PFSK-1 (cell line): ENCODE data around the gene GATM.
A peak's percentile ranks its signal among the peaks of the same experiment; 100 is the strongest.

Experiments
- FOXP2 ChIP-seq: optimal IDR thresholded peaks from 2 replicates; pipeline ENCODE3; 2011; ENCODE audit warnings: borderline replicate concordance, control low read depth, inconsistent platforms; ENCODE audit not compliant: insufficient read depth; ENCODE audit errors: extremely low read length, extremely low read depth
- POLR2AphosphoS5 ChIP-seq: IDR thresholded peaks from 2 replicates; pipeline ENCODE4 v1.6.1; 2012; ENCODE audit warnings: low read depth, mild to moderate bottlenecking, control low read depth, low read length, moderate library complexity
- SIN3A ChIP-seq: IDR thresholded peaks from 2 replicates; pipeline ENCODE4 v1.6.1; 2012; ENCODE audit warnings: mild to moderate bottlenecking, low read length, moderate library complexity, borderline replicate concordance; ENCODE audit not compliant: insufficient read depth
- TAF1 ChIP-seq: IDR thresholded peaks from 2 replicates; pipeline ENCODE4 v1.6.1; 2012; ENCODE audit warnings: low read length, control low read depth, borderline replicate concordance; ENCODE audit not compliant: insufficient read depth
- TF ChIP-seq, protein P1 (sequence below), 2 experiments: IDR thresholded peaks; 2 replicates each; pipeline versions ENCODE4 v1.6.1 to v1.8.0; 2011 to 2012; ENCODE audit warnings: low read depth in 2 of 2, low read length in 2 of 2, control low read depth in 1 of 2, inconsistent platforms in 1 of 2, mild to moderate bottlenecking in 1 of 2, moderate library complexity in 1 of 2; ENCODE audit not compliant: insufficient read depth in 1 of 2

GATM gene

DNA sequence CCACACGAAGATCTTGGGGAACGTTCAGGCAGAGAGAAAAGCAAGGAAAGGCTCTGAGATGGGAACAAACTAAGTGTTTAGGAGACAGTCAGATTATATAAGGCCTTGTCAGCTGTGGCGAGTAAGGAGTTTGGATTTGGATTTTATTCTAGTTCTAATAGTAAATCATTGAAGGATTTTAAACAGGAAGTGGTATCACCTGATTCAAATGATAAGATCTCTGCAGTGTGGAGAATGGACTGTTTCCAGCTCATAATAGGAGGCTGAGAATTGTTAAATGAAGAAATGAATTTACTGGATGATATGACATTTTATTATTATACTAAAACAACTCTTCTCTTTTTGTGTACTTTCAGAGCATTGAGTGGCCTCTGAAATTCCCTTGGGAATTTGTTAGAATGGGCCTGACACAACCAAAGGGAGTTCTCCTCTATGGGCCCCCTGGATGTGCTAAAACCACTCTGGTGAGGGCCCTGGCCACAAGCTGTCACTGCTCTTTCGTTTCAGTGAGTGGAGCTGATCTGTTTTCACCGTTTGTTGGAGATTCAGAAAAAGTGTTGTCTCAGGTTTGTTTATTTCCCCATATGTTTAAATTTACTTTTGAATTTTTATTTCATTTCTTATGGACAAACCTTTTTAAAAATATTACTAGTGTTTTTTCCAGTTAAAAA, 36.0 kb upstream of the GATM start:
- TF ChIP-seq FOXP2 (no peak), TAF1 (no peak), SIN3A (no peak), POLR2AphosphoS5 (no peak)
- TF ChIP-seq, protein P1, sequence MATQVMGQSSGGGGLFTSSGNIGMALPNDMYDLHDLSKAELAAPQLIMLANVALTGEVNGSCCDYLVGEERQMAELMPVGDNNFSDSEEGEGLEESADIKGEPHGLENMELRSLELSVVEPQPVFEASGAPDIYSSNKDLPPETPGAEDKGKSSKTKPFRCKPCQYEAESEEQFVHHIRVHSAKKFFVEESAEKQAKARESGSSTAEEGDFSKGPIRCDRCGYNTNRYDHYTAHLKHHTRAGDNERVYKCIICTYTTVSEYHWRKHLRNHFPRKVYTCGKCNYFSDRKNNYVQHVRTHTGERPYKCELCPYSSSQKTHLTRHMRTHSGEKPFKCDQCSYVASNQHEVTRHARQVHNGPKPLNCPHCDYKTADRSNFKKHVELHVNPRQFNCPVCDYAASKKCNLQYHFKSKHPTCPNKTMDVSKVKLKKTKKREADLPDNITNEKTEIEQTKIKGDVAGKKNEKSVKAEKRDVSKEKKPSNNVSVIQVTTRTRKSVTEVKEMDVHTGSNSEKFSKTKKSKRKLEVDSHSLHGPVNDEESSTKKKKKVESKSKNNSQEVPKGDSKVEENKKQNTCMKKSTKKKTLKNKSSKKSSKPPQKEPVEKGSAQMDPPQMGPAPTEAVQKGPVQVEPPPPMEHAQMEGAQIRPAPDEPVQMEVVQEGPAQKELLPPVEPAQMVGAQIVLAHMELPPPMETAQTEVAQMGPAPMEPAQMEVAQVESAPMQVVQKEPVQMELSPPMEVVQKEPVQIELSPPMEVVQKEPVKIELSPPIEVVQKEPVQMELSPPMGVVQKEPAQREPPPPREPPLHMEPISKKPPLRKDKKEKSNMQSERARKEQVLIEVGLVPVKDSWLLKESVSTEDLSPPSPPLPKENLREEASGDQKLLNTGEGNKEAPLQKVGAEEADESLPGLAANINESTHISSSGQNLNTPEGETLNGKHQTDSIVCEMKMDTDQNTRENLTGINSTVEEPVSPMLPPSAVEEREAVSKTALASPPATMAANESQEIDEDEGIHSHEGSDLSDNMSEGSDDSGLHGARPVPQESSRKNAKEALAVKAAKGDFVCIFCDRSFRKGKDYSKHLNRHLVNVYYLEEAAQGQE (IDR thresholded peaks at IDR 0.05; ENCODE audit: insufficient read depth in 1 of 2, low read depth in 2 of 2, low read length in 2 of 2), result no peak

DNA sequence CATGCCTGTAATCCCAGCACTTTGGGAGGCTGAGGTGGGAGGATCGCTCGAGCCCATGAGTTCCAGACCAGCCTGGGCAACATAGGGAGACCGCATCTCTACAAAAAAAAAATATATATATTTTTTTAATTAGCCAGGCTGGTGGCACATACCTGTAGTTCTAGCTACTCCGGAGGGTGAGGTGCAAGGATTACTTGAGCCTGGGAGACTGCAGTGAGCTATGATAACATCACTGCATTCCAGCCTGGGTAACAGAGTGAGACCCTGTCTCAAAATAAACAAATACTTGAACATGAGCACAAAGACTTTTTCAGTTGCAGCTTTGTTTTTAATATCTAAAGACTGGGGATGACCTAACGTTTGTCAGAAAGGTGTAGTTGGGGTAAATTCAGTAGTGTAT, 31.3 kb upstream of the GATM start:
- no peak for TF ChIP-seq FOXP2
- no peak for TF ChIP-seq POLR2AphosphoS5
- TF ChIP-seq TAF1, result no peak
- no peak for TF ChIP-seq SIN3A
- TF ChIP-seq, protein P1 (IDR thresholded peaks at IDR 0.05; ENCODE audit: insufficient read depth in 1 of 2, low read depth in 2 of 2, low read length in 2 of 2), result no peak

DNA sequence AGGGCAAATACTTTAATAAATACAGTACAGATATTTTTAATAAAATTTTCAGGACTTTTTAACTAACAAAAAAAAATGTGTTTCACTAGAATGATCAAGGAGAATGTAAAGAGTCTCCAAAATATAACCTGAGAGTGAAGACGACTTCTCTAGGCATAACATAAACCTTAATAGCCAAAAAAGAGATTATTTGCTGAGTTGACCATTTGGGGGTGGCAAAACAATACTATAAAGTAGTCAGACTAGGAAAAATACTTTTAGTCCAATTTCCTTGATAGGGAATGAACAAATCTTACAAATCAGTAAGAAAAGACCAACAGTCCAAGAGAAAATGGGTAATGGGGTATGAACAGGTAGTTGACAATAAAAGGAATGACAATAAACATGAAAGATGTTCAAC, 29.4 kb upstream of the GATM start:
- no peak for TF ChIP-seq POLR2AphosphoS5

DNA sequence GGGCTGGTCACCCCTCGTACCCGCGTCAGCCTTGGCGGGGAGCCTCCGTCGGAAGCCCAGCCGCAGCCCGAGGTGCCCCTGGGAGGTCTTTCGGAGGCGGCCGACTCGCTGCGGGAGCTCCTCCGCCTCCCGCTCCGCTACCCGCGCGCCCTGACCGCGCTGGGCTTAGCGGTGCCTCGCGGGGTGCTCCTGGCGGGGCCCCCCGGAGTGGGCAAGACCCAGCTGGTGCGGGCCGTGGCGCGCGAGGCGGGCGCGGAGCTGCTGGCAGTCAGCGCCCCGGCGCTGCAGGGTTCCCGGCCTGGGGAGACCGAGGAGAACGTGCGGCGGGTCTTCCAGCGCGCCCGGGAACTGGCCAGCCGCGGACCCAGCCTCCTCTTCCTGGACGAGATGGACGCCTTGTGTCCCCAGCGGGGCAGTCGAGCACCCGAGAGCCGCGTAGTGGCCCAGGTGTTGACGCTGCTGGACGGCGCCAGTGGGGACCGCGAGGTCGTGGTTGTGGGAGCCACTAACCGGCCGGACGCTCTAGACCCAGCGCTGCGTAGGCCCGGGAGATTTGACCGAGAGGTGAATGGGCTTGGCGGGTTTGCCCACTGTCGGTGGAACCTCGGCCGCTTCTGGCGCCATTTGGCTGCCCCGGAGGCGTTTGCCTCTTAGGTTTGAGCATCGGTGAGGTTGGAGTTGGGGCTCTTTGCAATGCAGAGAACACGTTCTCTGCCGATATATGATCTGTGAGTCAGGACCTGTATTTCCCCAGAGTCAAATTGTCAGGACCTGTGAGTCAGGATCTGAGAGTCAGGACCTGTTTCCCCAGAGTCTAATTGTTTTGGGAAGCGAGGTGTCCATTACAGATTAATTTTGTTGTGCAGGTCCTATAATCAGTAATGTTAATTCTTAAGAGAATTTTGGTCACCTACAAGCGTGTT, 24.9 kb upstream of the GATM start:
- no peak for TF ChIP-seq POLR2AphosphoS5

DNA sequence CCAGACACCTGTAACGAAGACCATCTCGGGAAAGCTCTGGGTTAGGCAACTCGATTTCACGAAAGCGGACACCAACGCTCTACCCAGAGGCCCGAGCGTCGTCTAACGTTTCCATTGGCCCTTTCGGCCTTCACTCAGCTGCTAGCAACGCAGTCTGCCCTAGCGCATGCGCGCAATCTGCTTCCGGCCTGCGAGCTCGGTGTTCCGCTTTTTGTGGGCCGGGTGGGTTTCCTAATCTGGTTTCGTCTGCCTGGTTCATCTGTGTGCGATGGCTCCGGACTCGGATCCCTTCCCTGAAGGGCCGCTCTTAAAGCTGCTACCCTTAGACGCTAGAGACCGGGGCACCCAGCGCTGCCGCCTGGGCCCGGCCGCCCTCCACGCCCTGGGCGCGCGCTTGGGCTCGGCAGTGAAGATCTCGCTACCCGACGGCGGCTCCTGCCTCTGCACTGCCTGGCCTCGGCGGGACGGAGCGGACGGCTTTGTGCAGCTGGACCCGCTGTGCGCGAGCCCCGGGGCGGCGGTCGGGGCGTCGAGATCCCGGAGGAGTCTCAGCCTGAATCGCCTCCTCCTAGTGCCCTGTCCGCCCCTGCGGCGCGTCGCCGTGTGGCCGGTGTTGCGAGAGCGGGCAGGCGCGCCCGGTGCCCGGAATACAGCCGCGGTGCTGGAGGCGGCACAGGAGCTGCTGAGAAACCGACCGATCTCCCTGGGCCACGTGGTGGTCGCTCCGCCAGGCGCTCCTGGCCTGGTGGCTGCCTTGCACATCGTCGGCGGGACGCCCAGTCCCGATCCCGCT, 24.0 kb upstream of the GATM start:
- TF ChIP-seq SIN3A (no peak), FOXP2 (no peak), POLR2AphosphoS5 (peak; percentile 96), TAF1 (peak; percentile 85)

DNA sequence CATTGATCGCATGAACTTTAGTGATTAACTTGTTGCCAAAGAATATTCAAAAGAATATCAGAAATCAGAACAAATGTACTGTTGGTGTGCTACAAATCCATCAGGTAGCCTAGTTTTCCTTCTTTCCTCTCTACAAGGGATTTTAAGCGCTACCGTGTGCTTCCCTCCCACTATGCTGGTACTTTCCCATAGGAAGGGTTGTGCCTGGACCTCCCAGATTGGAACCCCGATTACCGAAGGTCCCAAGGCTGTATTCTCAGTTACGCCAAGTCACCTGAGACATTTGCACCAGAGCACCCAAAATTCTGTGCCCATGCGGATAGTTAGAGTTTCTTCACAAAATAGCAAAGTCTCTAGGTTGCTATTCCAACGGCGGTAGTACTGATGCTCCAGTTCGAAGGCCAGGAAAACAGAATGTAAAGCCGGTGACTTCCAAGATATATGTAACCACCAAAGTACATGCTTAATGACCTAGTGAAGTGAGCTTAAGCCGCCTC, 23.4 kb upstream of the GATM start:
- TF ChIP-seq, protein P1 (IDR thresholded peaks at IDR 0.05; ENCODE audit: insufficient read depth in 1 of 2, low read depth in 2 of 2, low read length in 2 of 2), result no peak
- no peak for TF ChIP-seq TAF1
- no peak for TF ChIP-seq FOXP2
- TF ChIP-seq SIN3A, result no peak
- TF ChIP-seq POLR2AphosphoS5, result no peak
